ENCODE data around the gene NANOG.
A peak's percentile ranks its signal among the peaks of the same experiment; 100 is the strongest.
"Not testable (repeated sequence)": the region's sequence is repeated elsewhere in the genome, so short reads cannot be mapped to it uniquely, and the experiment has no call there.

NANOG gene

DNA sequence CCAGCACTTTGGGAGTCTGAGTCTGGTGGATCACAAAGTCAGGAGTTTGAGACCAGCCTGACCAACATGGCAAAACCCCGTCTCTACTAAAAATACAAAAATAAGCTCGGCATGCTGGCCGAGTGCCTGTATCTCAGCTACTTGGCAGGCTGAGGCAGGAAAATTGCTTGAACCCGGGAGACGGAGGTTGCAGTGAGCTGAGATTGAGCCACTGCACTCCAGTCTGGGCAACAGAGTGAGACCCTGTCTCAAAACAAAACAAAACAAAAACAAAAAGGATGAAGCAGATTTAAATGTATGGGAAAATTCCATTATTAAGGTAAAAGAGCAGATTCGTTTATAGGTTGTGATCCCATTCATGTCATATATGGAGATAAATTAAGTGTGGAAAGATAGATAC, 17.1 kb downstream of the NANOG start:
- DNase-seq = not testable (repeated sequence)

DNA sequence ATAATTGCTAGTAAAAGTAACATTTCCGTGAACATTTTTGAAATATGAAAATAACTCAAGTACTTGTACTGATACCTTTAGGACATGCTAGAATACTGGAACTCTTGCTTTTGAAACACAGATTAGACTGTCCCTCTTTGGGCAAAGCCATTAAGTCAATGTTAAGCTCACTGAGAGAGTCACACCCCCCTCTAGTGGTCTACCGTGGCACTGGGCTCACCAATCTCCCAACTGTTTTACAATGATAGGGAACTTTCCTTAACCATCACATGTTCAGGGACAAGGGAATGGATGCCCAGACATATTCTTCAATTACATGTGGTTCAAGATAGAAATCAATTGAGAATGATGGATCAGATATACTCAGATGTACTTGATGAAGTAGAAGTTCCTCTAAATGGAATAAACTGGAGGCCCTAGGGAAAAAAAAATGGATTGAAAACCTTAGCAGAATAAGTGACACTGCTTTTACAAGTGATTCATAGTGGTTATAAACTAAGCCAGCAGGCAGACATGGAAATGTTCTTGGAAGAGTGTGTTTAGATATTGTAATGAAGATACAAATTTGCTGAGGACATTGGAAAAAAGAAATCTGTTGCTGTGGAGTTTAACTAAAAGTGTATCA, 17.8 kb downstream of the NANOG start:
- peak; percentile 10 to 44 (median 19) for DNase-seq

DNA sequence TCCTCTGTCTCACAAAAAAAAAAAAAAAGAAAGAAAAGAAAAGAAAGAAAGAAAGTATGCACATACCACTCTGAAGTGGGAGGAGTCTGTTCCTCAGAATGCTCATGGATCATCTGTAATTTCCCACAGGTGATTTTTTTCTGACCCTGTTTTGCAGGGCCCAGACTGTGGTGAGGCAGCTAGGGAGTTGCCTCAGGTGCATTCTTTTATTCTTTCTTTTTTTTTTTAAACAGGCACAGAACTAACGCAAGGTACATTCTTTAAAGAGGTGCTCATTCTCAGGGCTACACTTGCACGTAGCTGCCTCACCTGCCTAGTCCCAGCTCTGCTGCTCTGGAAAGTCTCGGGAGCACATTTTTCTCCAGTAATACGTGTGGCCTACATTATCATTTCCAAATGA, 36.6 kb downstream of the NANOG start:
- not testable (repeated sequence) for DNase-seq

DNA sequence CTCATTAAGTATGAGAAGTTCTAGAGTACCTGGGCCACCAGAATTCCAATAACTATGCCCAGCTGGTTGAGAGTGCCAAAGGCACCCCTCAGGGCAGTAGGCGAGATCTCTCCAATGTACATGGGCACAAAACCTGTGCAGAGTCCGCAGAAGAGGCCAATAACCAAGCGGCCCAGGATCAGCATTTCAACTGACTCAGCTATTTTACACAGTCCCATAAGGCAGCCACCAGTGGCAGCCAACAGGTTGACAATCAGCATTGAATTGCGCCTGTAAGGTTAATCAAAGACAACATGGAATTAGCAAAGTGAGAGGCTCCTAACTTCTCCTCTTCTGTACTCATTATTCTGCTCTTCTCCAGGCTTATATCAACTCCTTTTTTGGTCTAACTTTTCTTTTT, 40.5 kb downstream of the NANOG start:
- DNase-seq = not testable (repeated sequence)

DNA sequence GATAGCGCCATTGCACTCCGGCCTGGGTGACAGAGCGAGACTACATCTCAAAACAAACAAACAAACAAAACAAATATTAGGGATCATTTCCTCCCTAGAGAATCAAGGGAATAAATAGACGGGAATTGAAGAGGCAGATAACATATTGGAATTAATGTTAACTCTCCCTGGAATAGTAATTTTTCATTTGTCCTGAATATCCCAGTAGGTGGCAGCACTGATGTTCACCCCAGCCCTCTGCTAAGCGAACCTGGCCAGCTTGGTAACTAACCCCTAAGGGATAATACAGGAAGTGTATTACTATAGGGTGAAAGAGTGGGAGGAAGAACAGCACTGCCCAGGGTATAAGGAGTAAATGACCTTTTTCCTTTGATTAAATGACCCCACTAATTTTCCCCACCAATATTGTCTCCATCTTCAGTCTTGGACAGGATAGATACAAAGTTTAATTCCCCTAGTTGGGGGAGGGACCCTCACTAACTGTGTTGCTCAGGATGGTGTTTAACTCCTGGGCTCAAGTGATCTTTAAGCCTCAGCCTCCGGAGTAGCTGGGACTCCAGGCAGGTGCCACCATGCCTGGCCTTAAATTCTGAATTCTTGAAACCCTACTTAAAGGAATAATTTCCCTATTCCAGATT, 43.0 kb downstream of the NANOG start:
- DNase-seq = peak in 1 of 5 donors; percentile 29

DNA sequence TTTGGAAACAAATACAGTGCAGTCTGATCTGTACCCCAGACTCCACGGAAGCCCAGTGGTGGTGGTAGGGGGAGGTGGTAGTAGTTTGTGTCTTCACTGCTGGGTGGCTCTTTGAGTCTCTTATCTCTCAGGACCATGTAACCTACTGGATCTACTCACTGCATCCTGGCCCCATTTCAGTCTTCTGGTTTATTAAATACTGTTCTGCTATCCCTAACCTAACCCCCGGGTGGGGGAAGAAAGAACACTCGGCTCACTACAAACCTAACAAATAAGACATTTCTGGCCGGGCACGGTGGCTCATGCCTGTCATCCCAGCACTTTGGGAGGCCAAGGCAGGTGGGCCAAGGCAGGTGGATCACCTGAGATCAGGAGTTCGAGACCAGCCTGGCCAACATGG, 44.0 kb downstream of the NANOG start:
- not testable (repeated sequence) for DNase-seq

DNA sequence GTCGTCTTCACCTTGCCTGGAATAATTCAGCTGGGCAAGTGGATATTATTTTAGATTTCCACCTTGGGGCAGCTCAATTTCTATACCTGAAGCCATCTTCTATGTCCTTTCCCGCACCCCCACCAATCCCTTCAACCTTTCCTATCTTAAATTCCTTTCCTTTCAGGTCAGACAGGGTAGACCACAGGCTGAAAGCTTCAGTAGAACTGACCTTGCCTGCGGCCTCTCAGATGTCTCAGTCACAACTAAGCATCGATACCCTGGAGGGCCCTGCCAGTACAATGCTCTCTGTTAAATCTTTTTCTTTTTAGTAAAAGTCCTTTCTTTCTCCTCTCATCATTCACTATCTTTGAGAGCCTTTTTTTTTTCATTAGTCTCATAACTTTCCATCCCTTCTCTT, 44.6 kb downstream of the NANOG start:
- no peak for DNase-seq

DNA sequence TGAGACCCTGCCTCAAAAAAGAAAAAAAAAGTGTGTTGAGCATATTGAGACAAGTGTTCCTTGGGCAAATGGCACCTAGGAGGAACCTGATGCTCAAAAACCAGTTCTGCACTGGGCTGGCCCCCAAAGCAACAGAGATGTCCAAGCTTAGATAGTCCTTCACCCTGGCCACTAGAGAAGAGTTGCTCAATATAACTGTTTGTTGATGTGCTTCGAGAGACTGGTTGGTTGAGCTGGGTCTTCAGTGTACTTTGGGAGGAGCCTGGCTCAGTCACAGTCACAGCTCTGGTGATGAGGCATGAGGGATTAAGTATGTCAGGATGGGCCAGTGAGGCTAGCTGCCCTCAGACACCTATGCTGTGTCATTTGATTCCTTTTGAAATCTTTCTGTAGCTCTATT, 45.5 kb downstream of the NANOG start:
- no peak for DNase-seq

DNA sequence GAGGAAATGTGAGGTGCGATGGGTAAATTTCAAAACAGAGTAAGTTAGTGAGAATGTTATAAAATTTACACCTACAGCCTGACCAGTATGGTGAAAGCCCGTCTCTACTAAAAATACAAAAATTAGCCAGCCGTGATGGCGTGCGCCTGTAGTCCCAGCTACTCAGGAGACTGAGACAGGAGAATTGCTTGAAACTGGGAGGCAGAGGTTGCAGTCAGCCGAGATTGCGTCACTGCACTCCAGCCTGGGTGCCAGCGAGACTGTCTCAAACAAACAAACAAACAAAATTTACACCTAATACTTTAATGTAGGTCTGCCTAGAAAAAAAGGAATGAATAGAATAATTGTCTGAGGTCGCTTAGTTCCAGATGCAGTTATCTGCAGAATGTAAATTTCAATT, 45.9 kb downstream of the NANOG start:
- no peak for DNase-seq

DNA sequence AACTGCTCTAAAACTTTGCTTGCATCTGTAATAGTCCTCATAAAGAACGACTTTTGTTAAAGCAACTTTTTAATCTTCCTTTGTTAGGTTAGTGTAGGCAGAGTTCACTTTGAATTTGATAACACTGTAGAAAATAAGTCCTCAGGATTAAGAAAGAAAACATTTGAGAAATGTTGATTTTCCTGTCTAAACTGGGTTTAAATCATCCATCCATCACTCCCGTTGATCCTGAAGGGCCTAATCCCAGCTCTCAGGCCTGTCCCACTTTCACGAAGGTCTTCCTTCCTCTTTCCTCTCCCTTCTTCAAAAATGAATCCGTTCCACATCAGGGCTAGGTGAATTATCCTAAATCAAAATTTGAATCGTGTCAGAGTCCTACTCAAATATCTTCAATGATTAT, 46.6 kb downstream of the NANOG start:
- no peak for DNase-seq

DNA sequence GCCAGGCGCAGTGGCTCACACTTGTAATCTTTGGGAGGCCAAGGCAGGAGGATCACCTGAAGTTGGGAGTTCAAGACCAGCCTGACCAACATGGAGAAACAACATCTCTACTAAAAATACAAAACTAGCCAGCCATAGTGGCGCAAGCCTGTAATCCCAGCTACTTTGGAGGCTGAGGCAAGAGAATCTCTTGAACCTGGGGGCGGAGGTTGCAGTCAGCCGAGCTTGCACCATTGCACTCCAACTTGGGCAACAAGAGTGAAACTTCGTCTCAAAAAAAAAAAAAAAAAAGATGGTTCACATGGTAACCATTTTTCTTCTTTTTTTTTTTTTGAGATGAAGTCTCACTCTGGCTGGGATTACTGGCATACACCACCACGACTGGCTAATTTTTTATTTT, 48.2 kb downstream of the NANOG start:
- no peak for DNase-seq

DNA sequence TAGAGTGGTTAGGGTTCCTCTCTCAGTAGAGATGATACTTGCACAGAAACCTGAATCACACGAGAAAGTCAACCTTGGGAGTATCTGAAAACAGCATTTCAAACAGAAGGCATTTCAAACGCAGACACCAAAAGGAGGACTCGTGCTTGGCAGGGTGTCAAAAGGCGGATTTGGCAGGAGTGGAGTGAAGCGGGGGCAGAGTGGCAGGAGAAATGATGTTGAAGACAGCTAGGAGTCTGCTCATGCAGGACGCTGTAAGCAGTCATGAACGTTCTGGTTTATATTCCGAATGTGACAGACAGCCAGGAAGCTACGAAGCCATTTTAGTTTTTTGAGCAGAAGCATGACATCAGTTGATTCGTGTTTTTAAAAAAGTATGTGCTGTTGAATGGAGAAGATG, 50.0 kb downstream of the NANOG start:
- not testable (repeated sequence) for DNase-seq

DNA sequence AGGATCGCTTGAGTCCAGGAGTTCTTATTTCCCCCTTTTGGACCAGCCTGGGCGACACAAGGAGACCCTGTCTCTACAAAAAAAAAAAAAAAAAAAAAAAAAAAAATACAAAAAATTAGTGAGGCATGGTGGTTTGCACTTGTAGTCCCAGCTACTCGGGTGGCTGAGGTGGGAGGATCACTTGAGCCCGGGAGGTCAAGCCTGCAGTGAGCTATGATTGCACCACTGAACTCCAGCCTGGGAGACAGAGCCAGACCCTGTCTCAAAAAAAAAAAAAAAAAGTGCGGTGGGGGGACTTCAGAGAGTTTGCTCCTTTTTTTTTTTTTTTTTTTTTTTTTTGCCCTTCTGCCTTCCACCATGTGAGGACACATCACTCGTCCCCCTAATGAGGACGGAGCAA, 50.6 kb downstream of the NANOG start:
- DNase-seq = not testable (repeated sequence)

DNA sequence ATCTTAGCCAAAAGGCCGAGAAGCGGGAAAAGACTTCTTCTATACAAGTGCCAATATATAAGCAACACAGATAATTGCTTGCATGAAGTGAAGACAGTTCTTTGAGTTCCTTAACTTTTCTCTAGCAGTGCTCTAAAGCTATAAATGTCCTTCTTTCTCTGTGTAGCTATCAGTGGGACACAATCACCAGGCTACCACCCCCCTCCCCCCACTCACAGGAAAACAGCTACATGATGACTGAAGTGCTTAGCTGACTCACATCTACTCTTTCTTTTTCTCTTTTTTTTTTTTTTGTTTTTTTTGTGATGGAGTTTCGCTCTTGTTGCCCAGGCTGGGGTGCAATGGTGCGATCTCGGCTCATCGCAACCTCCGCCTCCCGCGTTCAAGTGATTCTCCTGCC, 53.2 kb downstream of the NANOG start:
- DNase-seq = not testable (repeated sequence)

DNA sequence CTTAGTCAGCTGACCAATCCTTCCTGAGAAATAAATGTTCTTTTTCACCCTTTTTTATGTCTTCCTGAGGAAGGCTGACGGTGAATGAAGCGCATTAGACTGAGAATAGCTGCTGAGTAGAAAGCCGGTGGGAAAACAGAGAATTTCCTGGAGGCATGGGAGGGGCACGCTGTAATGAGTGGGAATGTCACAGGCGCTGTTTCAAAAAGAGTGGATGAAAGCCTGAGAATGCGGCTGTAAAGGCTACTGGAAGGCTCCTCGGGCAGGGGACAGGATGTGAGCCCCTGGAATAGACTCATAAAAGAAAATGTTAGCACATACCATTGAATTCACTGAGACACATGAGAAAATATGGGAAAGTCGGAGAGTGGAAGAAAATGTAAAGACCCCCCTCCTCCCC, 53.9 kb downstream of the NANOG start:
- not testable (repeated sequence) for DNase-seq

DNA sequence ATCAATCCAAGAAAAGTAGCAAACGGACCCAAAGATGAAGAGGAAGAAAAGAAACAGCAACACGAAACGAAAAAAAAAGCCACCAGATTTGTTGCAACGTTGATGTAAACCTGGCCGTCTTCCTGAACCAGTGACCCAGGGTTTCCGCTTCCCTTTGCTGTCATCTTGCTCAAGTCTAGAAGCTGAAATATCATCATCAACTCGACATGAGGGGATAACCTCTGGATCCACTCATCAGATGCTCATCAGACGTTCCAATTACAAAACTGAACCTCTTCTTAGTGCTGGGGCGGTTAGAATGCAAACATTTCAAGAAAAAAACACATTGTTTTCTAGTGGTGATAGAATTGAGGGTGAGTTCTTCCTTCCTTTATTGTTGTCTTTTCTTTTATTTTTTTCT, 54.4 kb downstream of the NANOG start:
- DNase-seq = peak in 1 of 5 donors; percentile 17

DNA sequence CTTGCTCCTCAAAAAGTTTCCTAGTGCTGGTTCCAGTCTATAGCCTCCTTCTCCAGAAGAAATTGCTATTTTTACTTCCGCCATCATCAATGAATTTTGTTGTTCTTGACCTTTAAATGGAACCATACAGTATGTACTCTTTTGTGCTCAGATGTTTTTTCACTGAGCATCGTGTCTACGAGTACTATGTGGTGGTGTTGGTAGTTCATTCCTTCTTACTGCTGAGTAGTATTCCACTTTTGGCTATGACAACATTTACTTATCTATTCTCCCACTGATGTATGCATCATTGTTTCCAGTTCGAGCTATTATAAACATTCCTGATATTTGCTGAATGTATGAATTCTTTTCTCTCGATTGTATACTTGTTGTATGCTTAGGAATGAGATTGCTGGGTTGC, 54.9 kb downstream of the NANOG start:
- DNase-seq = no peak

DNA sequence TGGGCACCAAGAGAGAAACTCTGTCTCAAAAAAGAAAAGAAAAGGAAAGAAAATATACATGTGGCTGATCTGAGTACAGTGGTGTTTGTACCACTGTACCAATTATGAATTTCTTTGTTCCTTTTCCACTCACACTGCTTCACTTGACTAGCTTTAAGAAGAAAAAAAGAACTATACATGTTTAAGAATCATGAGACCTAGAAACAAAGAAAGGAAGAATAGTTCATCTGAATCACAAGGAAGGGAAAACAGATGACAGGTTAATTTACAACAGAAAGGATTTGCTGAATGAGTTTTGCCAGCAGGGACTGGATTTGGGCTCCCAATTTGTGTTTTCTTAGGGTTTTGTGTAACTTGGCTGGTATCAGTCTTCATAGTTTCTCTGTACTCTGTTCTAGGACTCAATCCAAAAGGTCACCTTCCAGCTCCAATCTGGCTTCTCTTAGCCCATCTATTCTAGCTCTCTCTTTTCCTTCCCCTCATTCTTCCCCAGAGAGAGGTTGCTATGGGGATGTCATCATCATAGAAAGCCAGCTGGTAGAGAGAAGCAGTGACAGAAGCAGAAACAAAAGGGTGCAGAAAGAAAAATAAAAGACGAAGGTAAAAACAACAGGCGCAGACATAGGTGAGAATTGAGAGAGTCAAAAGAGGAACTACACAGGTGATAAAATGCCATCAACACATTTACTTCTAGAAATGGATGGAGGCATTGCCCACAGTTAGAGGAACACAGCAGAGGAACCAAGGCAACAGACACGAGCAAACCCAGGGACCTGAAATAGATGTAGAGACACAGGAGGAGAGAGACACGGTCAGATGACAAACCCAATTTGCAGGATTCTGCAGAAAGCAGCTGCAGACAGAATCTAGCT, 58.3 kb downstream of the NANOG start:
- not testable (repeated sequence) for DNase-seq

DNA sequence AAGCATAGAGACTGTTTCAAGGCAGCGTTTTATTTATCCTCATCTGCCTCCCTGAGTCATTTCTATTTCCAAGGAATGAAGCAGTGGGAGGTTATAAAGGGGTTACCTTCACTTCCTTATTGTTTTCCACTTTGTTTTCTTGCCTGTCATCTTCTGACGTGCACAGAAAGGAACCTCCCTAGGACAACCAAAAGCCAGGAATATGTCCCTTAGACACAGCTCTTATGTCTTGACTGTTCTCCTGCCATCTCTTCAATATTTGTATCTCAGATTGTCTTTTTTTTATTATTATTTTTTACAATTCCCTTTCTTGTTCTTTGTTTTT, 58.9 kb downstream of the NANOG start:
- DNase-seq = not testable (repeated sequence)
